PC-9 (cell line): ENCODE results near the gene PLEKHB1. TPM values are rescaled to one million over a fixed set of nuclear protein-coding genes. Genes with fewer than 3 reads are reported as not detected.

Experiments
- BruUV-seq: library from RNA; stranded (reverse); fragments of 400-500 nt; replicated peaks from 2 replicates; lab custom pipeline; 2021; lab: Mats Ljungman, UMichigan
- CTCF ChIA-PET: fragments of 300-600 bp; sonication (Branson Sonifier 250); formaldehyde crosslinking; loops from one replicate; lab custom pipeline; 2022; ENCODE audit warnings: antibody characterized with exemption; lab: Charles Lee
- POLR2A ChIA-PET: fragments of 300-600 bp; sonication (Branson Sonifier 250); formaldehyde crosslinking; loops from one replicate; lab custom pipeline; 2022; ENCODE audit warnings: antibody characterized with exemption; ENCODE audit not compliant: unreplicated experiment; lab: Charles Lee
- DNase-seq, 2 experiments: peaks; one replicate each; pipeline versions ENCODE4 v3.0.0 to v3.0.0-alpha.2; 2015 to 2022; ENCODE audit warnings: mixed read lengths in 1 of 2
- H2AFZ ChIP-seq: fragments of 200-600 bp; sonication (generic); 2 replicates; pipeline ENCODE4 v1.8.1; 2017; ENCODE audit warnings: antibody characterized with exemption
- H3F3A ChIP-seq: fragments of 200-600 bp; sonication (generic); 2 replicates; pipeline ENCODE4 v1.8.1; 2017; ENCODE audit warnings: antibody characterized with exemption, mild to moderate bottlenecking, low read depth; ENCODE audit not compliant: insufficient read depth
- H3K27ac ChIP-seq: fragments of 200-600 bp; sonication (generic); 2 replicates; pipeline ENCODE4 v1.6.1; 2016; ENCODE audit warnings: mixed run types
- H3K27me3 ChIP-seq: fragments of 200-600 bp; sonication (generic); 2 replicates; pipeline ENCODE4 v1.6.1; 2016; ENCODE audit warnings: low read depth, mixed run types; ENCODE audit not compliant: insufficient read depth
- H3K36me3 ChIP-seq: fragments of 200-600 bp; sonication (generic); 2 replicates; pipeline ENCODE4 v1.6.1; 2016; ENCODE audit warnings: low read depth, mixed run types
- H3K4me1 ChIP-seq: fragments of 200-600 bp; sonication (generic); replicated peaks from 2 replicates; pipeline ENCODE4 v1.6.1; 2016; ENCODE audit warnings: mixed run types; ENCODE audit not compliant: insufficient read depth
- H3K4me2 ChIP-seq: fragments of 200-600 bp; sonication (generic); 2 replicates; pipeline ENCODE4 v1.6.1; 2017; ENCODE audit warnings: mixed run types
- H3K4me3 ChIP-seq: fragments of 200-600 bp; sonication (generic); 2 replicates; pipeline ENCODE4 v1.6.1; 2016; ENCODE audit warnings: mixed run types
- H3K79me2 ChIP-seq: fragments of 200-600 bp; sonication (generic); 2 replicates; pipeline ENCODE4 v1.6.1; 2017; ENCODE audit warnings: low read depth, mixed run types
- H3K9me2 ChIP-seq: fragments of 200-600 bp; sonication (generic); 2 replicates; pipeline ENCODE4 v1.8.1; 2017; ENCODE audit warnings: mild to moderate bottlenecking; ENCODE audit not compliant: insufficient read depth
- H3K9me3 ChIP-seq: fragments of 200-600 bp; sonication (generic); 2 replicates; pipeline ENCODE4 v1.8.1; 2016; ENCODE audit warnings: low read depth; ENCODE audit not compliant: insufficient read depth
- H4K20me1 ChIP-seq: fragments of 200-600 bp; sonication (generic); 2 replicates; pipeline ENCODE4 v1.8.1; 2017; ENCODE audit not compliant: insufficient read depth
- CTCF ChIP-seq: fragments of 200-600 bp; sonication (generic); conservative IDR thresholded peaks from 2 replicates; pipeline ENCODE4 v1.6.1; 2017; ENCODE audit warnings: mixed run types, antibody characterized with exemption, mild to moderate bottlenecking, moderate library complexity
- EZH2 ChIP-seq: fragments of 200-600 bp; sonication (generic); IDR thresholded peaks from 2 replicates; pipeline ENCODE4 v1.8.0; 2017; ENCODE audit warnings: antibody characterized with exemption, low read depth
- intact Hi-C: fragments of 100-400 bp; cut with micrococcal nuclease; formaldehyde crosslinking; loops from one replicate; pipeline ENCODE4 v1.10.0; 2022; ENCODE audit not compliant: unreplicated experiment
- total RNA-seq: library from RNA; stranded (reverse); gene quantifications from 2 replicates; pipeline ENCODE4 v1.2.3, GENCODE V29; 2021

PLEKHB1 gene
- total RNA-seq, 1 experiment from 2014 or later, result 29.1 TPM

DNA sequence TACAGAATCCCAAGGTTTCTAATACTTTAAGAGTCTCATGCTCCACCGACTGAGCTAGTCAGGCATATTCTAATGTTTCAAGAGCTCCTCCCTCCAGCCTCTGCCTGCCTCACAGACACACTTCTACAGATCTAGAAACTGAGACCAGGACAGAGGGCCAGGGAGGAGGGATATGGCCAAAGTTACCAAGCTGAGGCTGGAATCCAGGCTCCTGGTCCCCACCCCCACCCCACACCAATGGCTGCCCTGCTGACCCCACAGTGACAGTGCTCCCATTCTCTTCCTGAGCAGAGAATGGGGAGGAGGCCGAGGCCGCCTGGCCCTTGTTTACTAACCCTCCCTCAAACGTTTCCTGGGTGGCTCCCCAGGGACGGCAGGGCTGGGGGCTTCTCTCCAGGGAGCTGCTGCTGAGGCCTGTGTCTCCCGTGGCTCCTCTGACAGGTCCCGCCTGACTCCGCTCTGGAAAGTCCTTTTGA lies 2.2 kb downstream of the PLEKHB1 start:
- no peaks in the 10 kb centered on the region for H3K9me3 ChIP-seq
- peaks cover 7% of the 10 kb centered on the region for H3K4me1 ChIP-seq
- no peaks in the 10 kb centered on the region for H3K36me3 ChIP-seq
- H3K27ac ChIP-seq, result no peak overlapping the region
- H3K4me2 ChIP-seq, result no peak overlapping the region
- no peaks in the 10 kb centered on the region for H3K79me2 ChIP-seq
- no peak overlapping the region for H3K4me3 ChIP-seq
- no peaks in the 10 kb centered on the region for H3K9me2 ChIP-seq
- BruUV-seq, result no TSS peak
- peaks cover 4% of the 10 kb centered on the region; the same call in 1 of the 2 replicates for H3F3A ChIP-seq
- intact Hi-C loops, result no loop called here
- CTCF ChIA-PET, result interaction anchor here (1.7 to 2.6 kb wide), 2 partner anchors 12 to 23 kb away, joined by 6 to 11 read pairs; no protein-coding TSS in a partner anchor
- POLR2A ChIA-PET, result interaction anchor here (0.6 to 0.7 kb wide), 3 partner anchors 42 to 970 kb away, joined by 3 to 4 read pairs (median 4); no protein-coding TSS in a partner anchor
- no peaks in the 10 kb centered on the region for H4K20me1 ChIP-seq
- TF ChIP-seq CTCF (no peak), EZH2 (no peak)
- no peaks in the 10 kb centered on the region for H3K27me3 ChIP-seq
- H2AFZ ChIP-seq, result no peak overlapping the region
- no peak for DNase-seq

DNA sequence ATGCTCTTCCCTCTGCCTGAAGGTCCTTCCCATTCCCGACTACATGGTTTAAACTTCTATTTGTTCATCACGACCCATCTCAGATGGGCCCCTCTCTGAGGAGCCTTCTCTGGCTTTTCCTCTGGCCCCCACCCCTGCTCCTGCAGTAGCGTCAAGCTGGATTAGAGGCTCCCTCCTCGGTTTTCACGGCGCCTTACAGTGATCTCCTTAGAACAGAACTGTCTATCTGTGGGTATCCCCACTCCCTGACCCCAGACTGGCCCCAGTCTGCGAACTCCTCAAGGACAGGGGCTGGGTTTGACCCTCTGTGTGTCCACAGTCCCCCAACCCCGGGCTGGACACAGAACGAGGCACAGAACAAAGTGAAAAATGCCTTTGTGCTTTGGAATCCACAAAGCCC lies 2.8 kb downstream of the PLEKHB1 start:
- H4K20me1 ChIP-seq, result no peaks in the 10 kb centered on the region
- ChIA-PET POLR2A (interaction anchor here (0.7 kb wide), 1 partner anchor 971 kb away, joined by 3 read pairs; no protein-coding TSS in a partner anchor), CTCF (no interaction called here)
- H3K9me2 ChIP-seq, result no peaks in the 10 kb centered on the region
- H3K27me3 ChIP-seq, result no peaks in the 10 kb centered on the region
- H3K79me2 ChIP-seq, result no peaks in the 10 kb centered on the region
- H3F3A ChIP-seq, result peaks cover 4% of the 10 kb centered on the region; the same call in 1 of the 2 replicates
- TF ChIP-seq CTCF (no peak), EZH2 (no peak)
- peaks cover 7% of the 10 kb centered on the region for H3K4me1 ChIP-seq
- no peak for DNase-seq
- H3K4me3 ChIP-seq, result no peak overlapping the region
- no peak overlapping the region for H2AFZ ChIP-seq
- H3K36me3 ChIP-seq, result no peaks in the 10 kb centered on the region
- no peaks in the 10 kb centered on the region for H3K9me3 ChIP-seq
- BruUV-seq, result no TSS peak
- no peak overlapping the region for H3K27ac ChIP-seq
- H3K4me2 ChIP-seq, result no peak overlapping the region
- intact Hi-C loops, result no loop called here

DNA sequence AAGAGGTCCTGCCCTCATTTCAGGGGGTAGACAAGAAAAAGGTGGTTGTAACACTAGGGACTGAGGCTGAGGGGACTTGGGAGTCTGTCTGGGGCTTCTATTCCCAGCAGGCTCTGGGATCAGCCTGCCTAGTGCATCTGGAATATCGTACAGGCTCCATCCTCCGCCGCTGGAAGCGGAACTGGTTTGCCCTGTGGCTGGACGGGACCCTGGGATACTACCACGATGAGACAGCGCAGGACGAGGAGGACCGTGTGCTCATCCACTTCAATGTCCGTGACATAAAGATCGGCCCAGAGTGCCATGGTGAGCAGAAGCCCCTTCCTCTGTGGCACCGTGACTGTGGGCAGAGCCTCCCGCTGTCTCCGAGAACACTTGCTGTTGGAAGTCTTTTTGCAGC lies 4.0 kb downstream of the PLEKHB1 start:
- no peaks in the 10 kb centered on the region for H3K79me2 ChIP-seq
- H3K4me3 ChIP-seq, result no peak overlapping the region
- H3K4me1 ChIP-seq, result peaks cover 7% of the 10 kb centered on the region
- no peak for DNase-seq
- H3K27ac ChIP-seq, result no peak overlapping the region
- POLR2A ChIA-PET, result no interaction called here
- H3K9me2 ChIP-seq, result no peaks in the 10 kb centered on the region
- no peaks in the 10 kb centered on the region for H3K27me3 ChIP-seq
- intact Hi-C loops, result no loop called here
- BruUV-seq, result no TSS peak
- no peaks in the 10 kb centered on the region for H3K9me3 ChIP-seq
- CTCF ChIA-PET, result interaction anchor here (0.6 kb wide), 1 partner anchor 170 kb away, joined by 5 read pairs; no protein-coding TSS in a partner anchor
- TF ChIP-seq EZH2, result no peak
- no peak for TF ChIP-seq CTCF
- no peaks in the 10 kb centered on the region for H4K20me1 ChIP-seq
- no peak overlapping the region for H2AFZ ChIP-seq
- peaks cover 4% of the 10 kb centered on the region; the same call in 1 of the 2 replicates for H3F3A ChIP-seq
- no peaks in the 10 kb centered on the region for H3K36me3 ChIP-seq
- H3K4me2 ChIP-seq, result no peak overlapping the region
